Stimulated activated CD8-positive, alpha-beta memory T cell treated with anti-CD3 and anti-CD28 coated beads, Interleukin-4, amount 100 ng/mL, for 1 hour (primary cell): ENCODE measurements around the gene TAGLN3.
A peak's percentile ranks its signal among the peaks of the same experiment; 100 is the strongest.

Experiments used
- DNase-seq, 2 donors: peaks; one replicate each; pipeline ENCODE4 v3.0.0-alpha.2; 2020; ENCODE audit warnings: low read depth in 2 of 2, low spot score in 1 of 2

TAGLN3 gene

GRCh38 chr3:111998636-111999483 is at the start of gene TAGLN3:
TSS of gene TAGLN3 (plus strand) at chr3:111998922. CDS start at chr3:111999423, 501 bp downstream.
- DNase-seq = no peak

GRCh38 chr3:111949712-111950111 is 49.0 kb upstream of the TAGLN3 start:
- no peak for DNase-seq

- DNase-seq = no peak
Observed at GRCh38 chr3:111951032-111951431, 47.7 kb upstream of the TAGLN3 start.

- DNase-seq = no peak
Observed at GRCh38 chr3:111952086-111952485, 46.6 kb upstream of the TAGLN3 start.

- DNase-seq = no peak
Observed at GRCh38 chr3:111952866-111953450, 45.8 kb upstream of the TAGLN3 start.

GRCh38 chr3:111954228-111954990 is 44.3 kb upstream of the TAGLN3 start:
- DNase-seq = no peak

GRCh38 chr3:111955876-111956275 is 42.8 kb upstream of the TAGLN3 start:
- DNase-seq = no peak

DNA sequence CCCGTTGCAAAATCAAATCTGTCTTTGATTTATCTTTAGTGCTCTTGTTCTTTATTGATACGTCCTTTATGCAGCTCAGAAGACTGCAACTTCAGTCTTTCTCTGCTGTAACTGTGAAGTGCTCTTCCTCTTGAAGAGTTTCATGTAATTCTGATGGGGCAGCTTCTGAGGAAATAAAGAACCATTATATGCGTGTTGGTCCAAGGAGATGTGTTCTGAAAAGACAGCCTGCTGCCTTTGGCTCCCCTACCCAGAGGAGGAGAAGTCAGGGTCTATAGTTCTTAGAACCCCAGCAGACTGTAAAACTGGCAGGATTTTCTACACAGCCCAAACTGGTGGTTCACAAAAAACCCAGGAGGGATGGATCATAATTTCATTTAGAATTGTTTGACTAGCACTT is 42.3 kb upstream of the TAGLN3 start:
- DNase-seq = no peak

DNA sequence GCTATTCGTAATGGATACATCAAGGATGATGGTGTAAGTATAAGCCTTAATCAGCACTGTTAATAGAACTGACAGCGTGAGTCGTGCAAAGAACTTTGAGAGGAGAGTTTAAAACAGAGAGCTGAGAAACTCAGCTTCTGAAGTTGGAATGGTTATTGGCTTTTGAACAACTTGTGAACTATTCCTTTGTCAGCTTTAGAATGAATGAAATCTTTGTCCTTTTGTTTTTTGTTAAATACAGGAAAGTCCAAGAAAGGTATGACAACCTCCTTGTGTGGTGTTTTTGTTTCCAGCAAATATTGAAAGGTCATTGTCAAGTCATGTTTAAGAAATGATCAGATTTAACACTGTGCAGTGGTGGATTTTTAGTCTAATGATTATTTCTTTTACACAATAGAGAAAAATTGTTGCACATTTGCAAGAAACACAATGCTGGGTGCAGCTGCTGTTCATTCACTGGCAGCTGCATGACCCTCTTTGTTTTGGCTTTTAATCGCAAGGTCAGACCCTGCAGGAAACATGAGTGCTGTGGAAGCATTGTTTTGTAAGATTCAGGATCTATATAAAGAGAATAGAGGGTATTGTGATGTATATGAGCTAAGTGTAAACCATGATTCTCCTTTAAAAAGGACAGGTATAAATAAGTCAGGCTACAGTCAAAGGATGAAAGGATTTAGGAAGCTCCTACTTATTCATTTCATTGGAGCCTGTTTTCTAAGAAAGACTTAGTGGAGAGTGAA is 41.6 kb upstream of the TAGLN3 start:
- DNase-seq = no peak

GRCh38 chr3:111961461-111962164 is 37.1 kb upstream of the TAGLN3 start:
- DNase-seq = no peak

DNA sequence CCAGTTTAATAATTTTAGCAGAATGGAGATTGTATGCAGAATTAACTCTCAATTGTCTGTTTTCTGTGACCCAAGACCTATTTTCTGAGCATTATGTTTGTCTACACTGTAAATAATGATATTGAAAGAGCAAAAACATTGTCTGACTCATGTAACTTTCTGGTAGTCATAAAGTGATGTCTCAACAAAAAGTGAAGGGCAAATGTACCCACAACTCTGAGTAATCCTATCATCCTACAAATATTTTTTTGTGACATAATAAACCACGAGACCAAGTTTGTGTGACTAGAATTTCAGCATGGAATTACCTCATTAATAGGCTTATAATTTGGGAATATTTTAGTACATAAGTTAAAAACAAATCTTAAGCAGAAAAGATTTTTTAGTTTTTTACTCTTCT is 35.3 kb upstream of the TAGLN3 start:
- no peak for DNase-seq

DNA sequence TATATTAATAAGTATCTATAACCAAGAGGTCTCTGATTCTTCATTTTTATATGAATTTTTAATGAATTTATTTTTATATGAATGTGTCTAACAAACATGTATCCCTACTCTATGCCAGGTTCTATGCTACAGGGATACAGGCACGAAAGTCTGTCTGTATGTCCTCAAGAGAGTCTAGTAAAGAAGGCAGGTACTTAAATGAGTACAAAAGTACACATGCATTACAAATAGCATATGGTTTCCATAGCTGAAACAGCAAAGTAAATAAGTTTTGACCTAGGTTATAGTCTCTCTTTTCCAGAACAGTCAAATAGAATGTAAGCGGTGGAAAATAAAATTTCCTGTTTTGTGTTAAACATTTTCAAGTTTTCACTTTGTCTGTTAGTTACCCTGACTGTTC is 33.2 kb upstream of the TAGLN3 start:
- no peak for DNase-seq

DNA sequence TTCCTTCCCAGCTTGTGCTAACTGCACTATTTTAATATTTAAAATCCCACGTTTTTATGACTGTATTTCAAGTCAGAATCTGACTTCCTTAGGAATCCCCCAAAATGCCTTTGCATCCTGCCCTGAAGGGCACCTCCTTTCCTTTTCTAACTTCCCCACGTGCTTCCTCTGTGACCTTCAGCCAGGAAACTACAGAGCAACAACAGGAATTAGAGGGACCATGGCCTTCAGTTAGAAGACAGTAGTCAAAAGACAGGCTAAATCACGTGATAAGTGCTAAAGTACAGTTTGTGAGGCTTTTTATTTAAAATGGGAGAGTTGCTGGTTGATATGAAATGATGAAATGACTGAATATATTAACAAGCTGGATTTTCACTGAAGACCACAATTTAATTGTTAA is 31.7 kb upstream of the TAGLN3 start:
- DNase-seq = no peak

- peak; percentile 60 to 64 for DNase-seq
Observed at GRCh38 chr3:111967651-111968274, 31.0 kb upstream of the TAGLN3 start.

DNA sequence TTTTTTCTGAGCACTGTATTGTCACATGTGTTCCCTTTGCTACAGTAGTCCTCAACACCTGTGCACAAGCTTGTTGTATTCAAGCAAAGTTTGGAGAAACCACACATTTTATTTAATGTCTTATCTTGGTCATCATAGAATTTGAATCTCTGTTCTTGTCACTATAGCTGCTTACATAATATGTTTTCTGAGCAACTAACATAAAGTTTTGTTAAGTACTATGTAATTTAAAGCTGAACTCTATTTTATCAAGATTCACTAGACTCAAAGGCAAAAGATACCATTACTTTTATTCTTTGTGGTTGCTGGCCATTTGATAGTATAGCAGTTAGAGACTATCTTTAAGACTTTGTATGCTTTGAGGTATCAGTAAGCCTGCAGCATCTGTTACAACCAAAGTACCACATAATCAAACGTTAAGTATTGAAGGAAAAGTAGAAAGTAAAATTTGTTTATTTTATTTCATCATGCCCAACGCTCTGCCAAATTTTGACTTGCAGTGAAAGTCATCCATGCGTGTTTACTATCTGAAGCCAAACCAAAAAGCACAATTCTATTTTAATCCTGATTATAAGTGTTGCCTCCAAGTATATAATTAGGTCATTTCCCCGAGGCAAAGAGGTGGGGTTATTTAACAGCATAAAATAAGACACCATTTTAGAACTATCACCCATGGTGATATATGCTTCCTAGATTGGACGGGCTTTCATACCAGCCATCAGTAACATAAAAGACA is 30.2 kb upstream of the TAGLN3 start:
- no peak for DNase-seq

DNA sequence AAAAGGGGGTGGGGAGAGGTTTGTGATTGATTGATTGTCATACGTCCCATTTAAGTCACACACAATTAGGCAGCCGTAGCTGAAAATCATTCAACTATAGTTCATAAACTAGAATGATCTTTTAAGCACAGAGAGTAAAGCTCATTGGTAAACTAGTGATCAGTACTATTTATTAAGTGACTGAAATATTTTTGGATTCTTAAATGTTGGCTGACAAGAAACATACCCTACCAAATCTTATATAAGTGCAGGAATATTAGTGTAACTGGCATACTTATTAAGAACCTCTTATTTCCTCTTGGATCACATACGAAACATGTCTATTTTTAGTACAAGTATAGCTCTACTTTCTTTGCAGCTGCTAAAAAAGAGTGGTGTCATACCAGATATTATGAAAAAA is 28.3 kb upstream of the TAGLN3 start:
- no peak for DNase-seq

GRCh38 chr3:111971533-111972130 is 27.1 kb upstream of the TAGLN3 start:
- no peak for DNase-seq

- DNase-seq = no peak
Observed at GRCh38 chr3:111972891-111973290, 25.8 kb upstream of the TAGLN3 start.

GRCh38 chr3:111975131-111975530 is 23.6 kb upstream of the TAGLN3 start:
- DNase-seq = no peak
